Thyroid gland (tissue), 4 donors: ENCODE data around the gene FXYD5. TPM values are rescaled to one million over a fixed set of nuclear protein-coding genes. Genes with fewer than 3 reads are reported as not detected.
"Not testable (repeated sequence)": the region's sequence is repeated elsewhere in the genome, so short reads cannot be mapped to it uniquely, and the experiment has no call there.

Experiments
- DNase-seq, 2 donors: peaks; one replicate each; pipeline ENCODE4 v3.0.0-alpha.2; 2019
- H3K27ac ChIP-seq, 3 donors: fragments of 200-600 bp; sonication (generic); 1 replicate in 2 of 3; 2 replicates in 1 of 3; pipeline ENCODE4 v1.5.1; 2016 to 2019; ENCODE audit warnings: mild to moderate bottlenecking in 1 of 3, moderate library complexity in 1 of 3
- H3K27me3 ChIP-seq: fragments of 200-600 bp; sonication (generic); one replicate; pipeline ENCODE4 v1.5.1; 2019
- H3K36me3 ChIP-seq, 2 donors: fragments of 200-600 bp; sonication (generic); one replicate each; pipeline ENCODE4 v1.5.1; 2016 to 2019
- H3K4me1 ChIP-seq, 2 donors: fragments of 200-600 bp; sonication (generic); one replicate each; pipeline ENCODE4 v1.5.1; 2017 to 2019
- H3K4me3 ChIP-seq, 3 donors: fragments of 200-600 bp; sonication (generic); replicated peaks in 1 of 3; 1 replicate in 2 of 3; 2 replicates in 1 of 3; pipeline ENCODE4 v1.5.1; 2016; ENCODE audit warnings: mild to moderate bottlenecking in 1 of 3
- H3K9me3 ChIP-seq: fragments of 200-600 bp; sonication (generic); one replicate; pipeline ENCODE4 v1.5.1; 2017
- CTCF ChIP-seq, 6 experiments: fragments of 200-600 bp in 3 of 6; fragments of 450-650 bp in 3 of 6; sonication (generic) in 3 of 6; IDR thresholded peaks; one replicate each; pipeline ENCODE4 v1.5.1; 2016 to 2019; ENCODE audit warnings: antibody characterized with exemption in 6 of 6, mild to moderate bottlenecking in 2 of 6, inconsistent platforms in 1 of 6, moderate library complexity in 1 of 6
- POLR2A ChIP-seq, 2 donors: fragments of 450-650 bp; IDR thresholded peaks; one replicate each; pipeline ENCODE4 v1.6.1; 2017; ENCODE audit warnings: antibody characterized with exemption in 2 of 2, mild to moderate bottlenecking in 2 of 2, moderate library complexity in 1 of 2
- WGBS, 2 donors: methylation state at CpG; one replicate each; pipeline ENCODE4 v1.1.5; 2017; 5-methylcytosine and 5-hydroxymethylcytosine counted together
- intact Hi-C: fragments of 100-400 bp; cut with DNase I; formaldehyde crosslinking; loops from one replicate; pipeline ENCODE4 v1.15.1; 2023
- total RNA-seq, 4 donors: library from RNA; depleted of rRNA; stranded (reverse); fragments of >200 nt; gene quantifications; one replicate each; pipeline ENCODE4 v1.2.3, GENCODE V29; 2016

The FXYD5 gene
- total RNA-seq, 4 donors from 2014 or later: 9.3 to 52.4 (median 19.6) TPM

GRCh38 chr19:35146746-35147459 is 7.6 kb upstream of the FXYD5 start:
- no peak for DNase-seq
- H3K27me3 ChIP-seq: no peaks in the 10 kb centered on the region
- H3K27ac ChIP-seq: no peak overlapping the region
- peaks cover 0 to 11% of the 10 kb centered on the region in 2 donors for H3K4me1 ChIP-seq
- WGBS, 2 donors: 78 to 83% methylated on average over 7 of the region's 7 CpGs
- H3K4me3 ChIP-seq: no peak overlapping the region
- intact Hi-C loops: no loop called here
- H3K9me3 ChIP-seq: no peaks in the 10 kb centered on the region
- TF ChIP-seq CTCF (IDR thresholded peaks at IDR 0.05) (no peak), POLR2A (IDR thresholded peaks at IDR 0.05) (no peak)
- no peaks in the 10 kb centered on the region for H3K36me3 ChIP-seq

GRCh38 chr19:35149463-35149862 is 5.1 kb upstream of the FXYD5 start:
- TF ChIP-seq CTCF (IDR thresholded peaks at IDR 0.05) (no peak), POLR2A (IDR thresholded peaks at IDR 0.05) (no peak)
- H3K27me3 ChIP-seq: no peaks in the 10 kb centered on the region
- H3K4me1 ChIP-seq: peaks cover 5 to 11% of the 10 kb centered on the region in 2 donors
- H3K9me3 ChIP-seq: no peaks in the 10 kb centered on the region
- no peak overlapping the region for H3K27ac ChIP-seq
- H3K36me3 ChIP-seq: no peaks in the 10 kb centered on the region
- no peak overlapping the region for H3K4me3 ChIP-seq
- intact Hi-C loops: no loop called here
- DNase-seq: no peak
- WGBS, 2 donors: 76 to 77% methylated on average over 3 of the region's 3 CpGs

- H3K27me3 ChIP-seq: no peaks in the 10 kb centered on the region
- DNase-seq: no peak
Observed at GRCh38 chr19:35150445-35150844, 4.1 kb upstream of the FXYD5 start.

GRCh38 chr19:35151273-35152065 is 3.1 kb upstream of the FXYD5 start:
- WGBS, 2 donors: 78 to 81% methylated on average over 20 of the region's 20 CpGs
- Histone ChIP-seq H3K36me3 (no peaks in the 10 kb centered on the region), H3K4me3 (no peak overlapping the region), H3K9me3 (no peaks in the 10 kb centered on the region), H3K27ac (no peak overlapping the region), H3K4me1 (peaks cover 5 to 16% of the 10 kb centered on the region in 2 donors), H3K27me3 (no peaks in the 10 kb centered on the region)
- intact Hi-C loops: no loop called here
- no peak for TF ChIP-seq POLR2A (IDR thresholded peaks at IDR 0.05)
- no peak for TF ChIP-seq CTCF (IDR thresholded peaks at IDR 0.05)
- no peak for DNase-seq

More at GRCh38 chr19:35150445-35150844, 4.1 kb upstream of the FXYD5 start:
- Histone ChIP-seq H3K36me3 (no peaks in the 10 kb centered on the region), H3K4me1 (peaks cover 5 to 16% of the 10 kb centered on the region in 2 donors), H3K9me3 (no peaks in the 10 kb centered on the region), H3K27ac (no peak overlapping the region), H3K4me3 (no peak overlapping the region)
- 66 to 75% methylated on average over 2 of the region's 2 CpGs for WGBS, 2 donors
- TF ChIP-seq POLR2A (IDR thresholded peaks at IDR 0.05) (no peak), CTCF (IDR thresholded peaks at IDR 0.05) (no peak)
- intact Hi-C loops: no loop called here

GRCh38 chr19:35153129-35153522 is 1.4 kb upstream of the FXYD5 start:
- H3K27ac ChIP-seq, H3K36me3 ChIP-seq, DNase-seq, intact Hi-C loops, H3K4me3 ChIP-seq, H3K9me3 ChIP-seq, H3K27me3 ChIP-seq: not testable (repeated sequence)
- H3K4me1 ChIP-seq: peaks cover 5 to 16% of the 10 kb centered on the region in 2 donors
- 56 to 58% methylated on average over 10 of the region's 10 CpGs for WGBS, 2 donors
